B cell (primary cell): ENCODE results near the gene FOXI1. TPM values are rescaled to one million over a fixed set of nuclear protein-coding genes. Genes with fewer than 3 reads are reported as not detected.

Source experiments
- ATAC-seq: fragments of 200-7000 bp; cut with Tn5 transposase; one replicate; pipeline ENCODE4 v1.10.0; 2021; ENCODE audit warnings: low read depth, mild to moderate bottlenecking, moderate number of reproducible peaks, moderate library complexity
- CTCF ChIA-PET: fragments of 350-600 bp; sonication (Branson Sonifier 250); formaldehyde crosslinking; loops from one replicate; lab custom pipeline; 2021; ENCODE audit warnings: antibody characterized with exemption, inconsistent platforms; lab: Charles Lee
- POLR2A ChIA-PET: fragments of 350-600 bp; sonication (Branson Sonifier 250); formaldehyde crosslinking; loops from one replicate; lab custom pipeline; 2021; ENCODE audit warnings: antibody characterized with exemption; lab: Charles Lee
- DNase-seq: peaks from one replicate; pipeline ENCODE4 v3.0.0; 2013
- H2AFZ ChIP-seq: 2 replicates; pipeline ENCODE4 v1.6.1; 2012; ENCODE audit warnings: mild to moderate bottlenecking, low read depth, low read length; ENCODE audit not compliant: insufficient read depth, poor library complexity, severe bottlenecking
- H3K27ac ChIP-seq, 2 donors: 1 replicate in 1 of 2; 2 replicates in 1 of 2; pipeline ENCODE4 v1.5.1; 2012 to 2013; ENCODE audit warnings: low read length in 2 of 2, mild to moderate bottlenecking in 2 of 2, moderate library complexity in 1 of 2
- H3K27me3 ChIP-seq, 4 experiments: fragments of 200-600 bp in 1 of 4; sonication (generic) in 1 of 4; replicated peaks in 1 of 4; 1 replicate in 2 of 4; 2 replicates in 2 of 4; pipeline versions ENCODE4 v1.6.1 to v1.7.0; 2013 to 2016; ENCODE audit warnings: low read length in 3 of 4, mild to moderate bottlenecking in 2 of 4, mixed read lengths in 1 of 4, moderate library complexity in 1 of 4; ENCODE audit not compliant: insufficient read depth in 4 of 4, control insufficient read depth in 3 of 4; ENCODE audit errors: control extremely low read depth in 1 of 4
- H3K36me3 ChIP-seq, 2 experiments: replicated peaks in 1 of 2; 1 replicate in 1 of 2; 2 replicates in 1 of 2; pipeline versions ENCODE4 v1.6.1 to v1.7.1; 2013; ENCODE audit warnings: low read length in 1 of 2; ENCODE audit not compliant: insufficient read depth in 2 of 2, control insufficient read depth in 1 of 2; ENCODE audit errors: control extremely low read depth in 1 of 2, extremely low read depth in 1 of 2
- H3K4me1 ChIP-seq, 2 donors: fragments of 200-600 bp in 1 of 2; sonication (generic) in 1 of 2; 1 replicate in 1 of 2; 2 replicates in 1 of 2; pipeline versions ENCODE4 v1.5.1 to v1.6.1; 2013 to 2017; ENCODE audit warnings: low read length in 2 of 2; ENCODE audit not compliant: control insufficient read depth in 2 of 2, insufficient read depth in 2 of 2
- H3K4me2 ChIP-seq: replicated peaks from 2 replicates; pipeline ENCODE3; 2012; ENCODE audit warnings: mild to moderate bottlenecking, low read depth, low read length; ENCODE audit not compliant: poor library complexity, severe bottlenecking
- H3K4me3 ChIP-seq, 5 experiments: fragments of 200-600 bp in 1 of 5; sonication (generic) in 1 of 5; 1 replicate in 3 of 5; 2 replicates in 2 of 5; pipeline versions ENCODE4 v1.5.1 to v1.7.0; 2011 to 2016; ENCODE audit warnings: low read length in 4 of 5, mild to moderate bottlenecking in 4 of 5, low read depth in 2 of 5, control low read depth in 1 of 5, moderate library complexity in 1 of 5; ENCODE audit not compliant: insufficient read depth in 1 of 5; ENCODE audit errors: control extremely low read depth in 1 of 5, extremely low read depth in 1 of 5
- H3K79me2 ChIP-seq: fragments of 200-600 bp; sonication (generic); one replicate; pipeline ENCODE4 v1.6.0; 2016; ENCODE audit warnings: low read length; ENCODE audit not compliant: control insufficient read depth, insufficient read depth
- H3K9ac ChIP-seq: fragments of 200-600 bp; sonication (generic); 2 replicates; pipeline ENCODE4 v1.6.1; 2017; ENCODE audit warnings: mild to moderate bottlenecking, low read length, moderate library complexity
- H3K9me3 ChIP-seq, 3 donors: one replicate each; pipeline versions ENCODE4 v1.6.1 to v1.7.1; 2013; ENCODE audit warnings: low read length in 2 of 3; ENCODE audit not compliant: control insufficient read depth in 2 of 3, insufficient read depth in 1 of 3; ENCODE audit errors: control extremely low read depth in 1 of 3
- H4K20me1 ChIP-seq: 2 replicates; pipeline ENCODE4 v1.6.0; 2012; ENCODE audit warnings: mild to moderate bottlenecking, low read length; ENCODE audit not compliant: insufficient read depth, control insufficient read depth, poor library complexity, severe bottlenecking
- H3K27ac Mint-ChIP-seq: one replicate; pipeline ENCODE4 v1.8.0; 2021; ENCODE audit warnings: mixed read lengths
- H3K27me3 Mint-ChIP-seq: one replicate; pipeline ENCODE4 v1.8.0; 2021; ENCODE audit warnings: mixed read lengths
- H3K4me1 Mint-ChIP-seq: one replicate; pipeline ENCODE4 v1.8.0; 2021; ENCODE audit warnings: mixed read lengths
- H3K4me3 Mint-ChIP-seq: one replicate; pipeline ENCODE4 v1.8.0; 2021; ENCODE audit warnings: mixed read lengths
- H3K9me3 Mint-ChIP-seq: one replicate; pipeline ENCODE4 v1.8.0; 2022; ENCODE audit warnings: mixed read lengths; ENCODE audit not compliant: insufficient read depth
- CTCF ChIP-seq: fragments of 200-600 bp; IDR thresholded peaks from one replicate; pipeline ENCODE4 v1.8.0; 2022; ENCODE audit warnings: antibody characterized with exemption, mild to moderate bottlenecking
- EZH2 ChIP-seq: IDR thresholded peaks from 2 replicates; pipeline ENCODE4 v1.6.1; 2012; ENCODE audit warnings: borderline replicate concordance, low read depth, mild to moderate bottlenecking, moderate library complexity, low read length; ENCODE audit not compliant: insufficient read depth, poor library complexity, severe bottlenecking
- WGBS: methylation state at CpG from one replicate; pipeline ENCODE4 v1.1.5; 2013; ENCODE audit warnings: missing lambda C conversion rate; ENCODE audit not compliant: insufficient coverage; 5-methylcytosine and 5-hydroxymethylcytosine counted together
- intact Hi-C: fragments of 100-400 bp; cut with micrococcal nuclease; formaldehyde crosslinking; loops from one replicate; pipeline ENCODE4 v1.10.0; 2022
- polyA plus RNA-seq: library from polyadenylated mRNA; depleted of rRNA; stranded (reverse); fragments of >200 nt; gene quantifications from 2 replicates; pipeline ENCODE4 v1.2.3, GENCODE V29; 2012
- total RNA-seq, 2 donors: library from RNA; stranded (reverse); fragments of 120-200 nt in 1 of 2; gene quantifications; 1 replicate in 1 of 2; 2 replicates in 1 of 2; pipeline versions ENCODE4 v1.2.3 to v1.2.4, GENCODE V29; 2013 to 2022

The FOXI1 gene
- total and polyA plus RNA-seq, 2 donors (not counting 1 experiment from before 2014, with no cell fraction given): not detected

DNA sequence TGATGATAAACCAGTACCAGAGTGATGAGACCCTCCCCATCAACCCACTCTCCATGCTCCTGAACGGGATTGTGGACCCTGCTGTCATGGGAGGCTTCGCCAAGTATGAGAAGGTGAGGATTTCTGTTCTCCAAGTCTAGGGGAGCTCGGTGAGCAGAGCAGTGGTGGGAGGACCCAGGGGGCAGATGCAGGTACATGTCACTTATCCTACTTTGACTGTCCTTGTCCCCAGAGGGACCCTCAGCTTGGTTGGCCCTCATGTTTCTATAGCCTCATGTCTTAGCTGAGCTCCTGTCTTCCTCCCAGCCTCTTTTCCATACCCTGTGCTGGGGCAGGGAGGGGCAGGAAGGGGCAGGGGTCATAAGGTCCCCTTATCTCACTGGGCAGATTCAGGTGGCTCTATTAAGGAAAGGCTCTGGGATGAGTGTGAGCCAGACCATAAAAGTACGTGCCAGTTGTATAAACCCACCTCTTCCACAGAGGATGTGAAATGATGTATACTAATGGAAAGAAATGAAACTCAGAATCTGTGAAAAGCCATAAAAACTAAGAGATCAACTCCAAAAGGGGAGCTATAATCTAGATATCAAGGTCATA lies 38.0 kb upstream of the FOXI1 start:
- H3K79me2 ChIP-seq: no peaks in the 10 kb centered on the region
- no peak overlapping the region for H3K9ac ChIP-seq
- intact Hi-C loops: no loop called here
- no peaks in the 10 kb centered on the region for H3K27me3 ChIP-seq
- ATAC-seq (no peak), DNase-seq (no peak)
- 100% methylated on average over 1 of the region's 4 CpGs for WGBS
- CTCF ChIA-PET: interaction anchor here (1.4 kb wide), 1 partner anchor 10 kb away, joined by 4 read pairs; no protein-coding TSS in a partner anchor
- Mint-ChIP-seq H3K4me3 (no peak overlapping the region), H3K9me3 (no peaks in the 10 kb centered on the region), H3K27me3 (no peaks in the 10 kb centered on the region), H3K27ac (no peak overlapping the region), H3K4me1 (no peaks in the 10 kb centered on the region)
- H3K4me1 ChIP-seq: no peaks in the 10 kb centered on the region
- H3K27ac ChIP-seq: no peak overlapping the region
- no peaks in the 10 kb centered on the region for H3K9me3 ChIP-seq
- TF ChIP-seq CTCF (no peak), EZH2 (no peak)
- H3K4me3 ChIP-seq: no peak overlapping the region
- no peak overlapping the region for H3K4me2 ChIP-seq
- no peak overlapping the region for H2AFZ ChIP-seq
- no peaks in the 10 kb centered on the region for H4K20me1 ChIP-seq
- H3K36me3 ChIP-seq: peaks cover 19 to 76% of the 10 kb centered on the region in 2 experiments
- POLR2A ChIA-PET: no interaction called here

DNA sequence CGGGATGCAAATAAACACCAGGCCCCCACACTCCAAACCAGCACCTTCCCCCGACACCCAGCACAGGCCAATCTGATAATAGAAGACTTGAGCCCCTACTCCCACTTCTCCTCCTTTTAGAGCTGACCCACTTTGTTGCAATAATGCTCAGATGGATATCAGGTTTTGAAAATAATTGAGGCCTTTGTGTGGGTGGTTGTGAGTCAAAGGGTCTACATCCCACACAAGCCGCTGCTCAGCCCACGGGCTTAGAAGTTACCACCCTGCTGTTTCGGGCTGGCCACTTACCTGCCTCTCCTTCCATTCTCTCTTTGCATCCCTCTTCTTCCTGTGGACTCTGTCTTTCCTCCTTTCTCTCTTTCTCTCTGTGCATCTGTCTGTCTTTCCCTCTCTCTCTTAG lies 36.2 kb upstream of the FOXI1 start:
- DNase-seq (no peak), ATAC-seq (no peak)
- Mint-ChIP-seq H3K27ac (no peak overlapping the region), H3K27me3 (no peaks in the 10 kb centered on the region), H3K9me3 (no peaks in the 10 kb centered on the region), H3K4me1 (no peaks in the 10 kb centered on the region), H3K4me3 (no peak overlapping the region)
- ChIA-PET CTCF (no interaction called here), POLR2A (no interaction called here)
- WGBS: 100% methylated on average over 3 of the region's 5 CpGs
- Histone ChIP-seq H3K9me3 (no peaks in the 10 kb centered on the region), H3K4me2 (no peak overlapping the region), H3K79me2 (no peaks in the 10 kb centered on the region), H3K27ac (no peak overlapping the region), H3K27me3 (no peaks in the 10 kb centered on the region), H3K36me3 (peaks cover 12 to 72% of the 10 kb centered on the region in 2 experiments), H3K9ac (no peak overlapping the region), H3K4me1 (no peaks in the 10 kb centered on the region), H4K20me1 (no peaks in the 10 kb centered on the region), H2AFZ (no peak overlapping the region), H3K4me3 (no peak overlapping the region)
- intact Hi-C loops: no loop called here
- TF ChIP-seq EZH2 (no peak), CTCF (no peak)
